ENCODE measurements around the gene FGB.

DNA sequence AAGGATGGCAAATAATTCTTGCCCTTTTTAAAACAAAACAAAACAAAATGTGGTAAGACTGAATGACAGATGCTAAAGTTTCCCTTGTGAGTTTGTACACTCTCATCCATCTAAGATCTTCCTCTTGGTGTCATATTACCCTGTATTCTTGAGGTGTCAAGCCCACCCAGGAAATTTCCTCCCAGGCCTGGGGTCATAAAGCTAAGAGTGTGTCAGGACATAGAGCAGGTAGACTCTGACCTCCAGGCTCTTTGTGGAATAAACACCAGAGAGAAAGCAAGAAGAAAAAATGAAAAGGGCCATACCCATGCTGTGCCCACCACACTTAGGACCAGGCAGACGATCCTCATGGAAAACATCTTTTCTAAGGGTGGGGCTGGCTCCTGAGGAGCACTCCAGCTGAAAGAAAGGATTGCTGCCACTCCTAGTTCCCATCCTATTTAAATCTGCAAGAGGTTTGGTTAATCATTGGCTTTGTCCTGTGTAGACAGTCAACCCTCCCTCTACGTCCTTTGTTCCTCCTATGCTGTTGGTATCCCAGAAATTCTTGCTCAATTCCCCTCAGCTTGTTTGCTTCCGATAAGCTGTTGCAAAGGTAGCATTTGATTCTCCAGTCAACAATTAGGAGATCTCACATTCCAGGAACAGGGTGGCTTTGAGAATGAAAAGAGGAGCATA is 27.7 kb downstream of the FGB start, which contains the start of gene FGA:
- TF ChIP-seq EP300 (IDR thresholded peaks at IDR 0.05) (no peak), POLR2A (IDR thresholded peaks at IDR 0.05) (no peak), CTCF (IDR thresholded peaks at IDR 0.05) (no peak)
